ENCODE data around the gene PTPRN2.
"Not testable (repeated sequence)": the region's sequence is repeated elsewhere in the genome, so short reads cannot be mapped to it uniquely, and the experiment has no call there.

The PTPRN2 gene

DNA sequence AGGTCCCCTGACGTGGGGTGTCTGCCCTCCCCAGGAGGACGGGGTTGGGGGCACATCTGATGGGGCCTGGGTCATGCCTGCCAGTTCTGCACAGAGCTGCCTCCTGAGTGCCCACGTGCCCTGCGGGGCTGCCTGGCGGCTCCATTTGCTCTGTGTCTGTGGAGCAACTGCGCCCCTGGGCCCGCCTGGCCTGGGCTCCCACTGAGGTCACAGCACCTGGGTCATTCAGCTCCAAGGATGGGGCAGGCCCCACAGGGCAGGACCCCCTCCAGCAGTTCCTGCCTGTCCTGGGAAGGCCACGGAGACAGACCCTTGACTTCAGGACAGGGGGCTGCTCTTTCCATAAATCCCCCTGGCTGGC lies 590.6 kb downstream of the PTPRN2 start:
- DNase-seq = no peak

DNA sequence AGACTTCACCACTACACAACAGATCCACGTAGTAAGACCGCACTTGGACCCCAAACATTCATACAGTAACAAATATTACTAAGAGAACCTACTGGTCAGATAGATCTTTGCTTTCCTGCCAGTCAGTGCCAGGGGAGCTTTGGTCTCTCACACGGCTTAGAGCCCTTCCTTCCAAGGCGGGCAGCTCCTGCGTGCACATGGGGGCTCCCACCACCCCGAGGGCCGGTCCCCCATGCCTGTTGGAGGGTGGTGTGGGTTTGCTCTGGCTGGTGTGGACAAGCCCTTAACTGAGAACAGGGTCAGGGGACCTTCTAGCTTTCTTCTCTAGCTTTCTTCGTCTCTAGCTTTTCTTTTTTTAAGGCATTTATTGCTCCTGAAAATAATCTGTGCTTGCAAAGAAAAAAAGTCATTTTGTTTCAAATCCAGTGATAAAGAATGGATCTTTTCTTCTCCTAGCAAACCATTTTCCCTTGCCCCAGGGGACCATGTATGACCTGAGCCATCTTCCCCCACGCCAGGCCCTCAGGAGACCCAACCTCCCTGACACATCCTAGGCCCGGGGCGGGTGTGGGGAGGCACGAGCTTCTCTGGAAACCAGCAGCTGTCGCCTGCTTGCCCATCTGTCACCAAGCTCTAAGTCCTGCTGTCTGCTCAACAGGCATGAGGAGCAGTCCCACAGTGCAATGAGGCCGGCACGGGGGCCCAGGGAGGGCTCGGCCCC lies 591.1 kb downstream of the PTPRN2 start:
- DNase-seq = no peak

DNA sequence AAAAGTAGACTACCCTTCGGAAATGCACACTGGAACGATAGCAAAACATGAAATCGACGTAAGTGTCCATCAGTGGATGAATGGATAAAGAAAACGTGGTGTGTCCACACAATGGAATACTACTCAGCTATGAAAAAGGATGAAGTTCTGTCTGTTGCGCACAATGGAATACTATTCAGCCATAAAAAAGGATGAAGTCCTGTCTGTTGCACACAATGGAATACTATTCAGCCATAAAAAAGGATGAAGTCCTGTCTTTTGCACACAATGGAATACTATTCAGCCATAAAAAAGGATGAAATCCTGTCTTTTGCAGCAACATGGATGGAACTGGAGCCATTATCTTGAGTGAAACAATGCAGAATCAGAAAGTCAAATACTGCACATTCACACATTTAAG lies 591.8 kb downstream of the PTPRN2 start:
- no peak for DNase-seq

DNA sequence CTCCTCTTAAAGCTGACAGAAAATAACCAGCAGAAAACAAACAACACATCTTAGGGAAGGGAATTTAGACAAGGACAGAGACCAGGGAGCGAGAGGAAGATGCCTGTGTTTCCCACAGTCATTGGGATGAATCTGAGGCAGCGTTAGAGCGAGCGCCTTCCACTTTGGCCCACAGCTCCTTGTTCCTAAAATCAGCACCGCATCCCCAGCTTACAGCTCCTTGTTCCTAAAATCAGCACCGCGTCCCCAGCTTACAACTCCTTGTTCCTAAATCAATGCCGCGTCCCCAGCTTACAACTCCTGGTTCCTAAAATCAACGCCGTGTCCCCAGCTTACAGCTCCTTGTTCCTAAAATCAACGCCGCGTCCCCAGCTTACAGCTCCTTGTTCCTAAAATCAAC lies 593.3 kb downstream of the PTPRN2 start:
- DNase-seq = no peak

DNA sequence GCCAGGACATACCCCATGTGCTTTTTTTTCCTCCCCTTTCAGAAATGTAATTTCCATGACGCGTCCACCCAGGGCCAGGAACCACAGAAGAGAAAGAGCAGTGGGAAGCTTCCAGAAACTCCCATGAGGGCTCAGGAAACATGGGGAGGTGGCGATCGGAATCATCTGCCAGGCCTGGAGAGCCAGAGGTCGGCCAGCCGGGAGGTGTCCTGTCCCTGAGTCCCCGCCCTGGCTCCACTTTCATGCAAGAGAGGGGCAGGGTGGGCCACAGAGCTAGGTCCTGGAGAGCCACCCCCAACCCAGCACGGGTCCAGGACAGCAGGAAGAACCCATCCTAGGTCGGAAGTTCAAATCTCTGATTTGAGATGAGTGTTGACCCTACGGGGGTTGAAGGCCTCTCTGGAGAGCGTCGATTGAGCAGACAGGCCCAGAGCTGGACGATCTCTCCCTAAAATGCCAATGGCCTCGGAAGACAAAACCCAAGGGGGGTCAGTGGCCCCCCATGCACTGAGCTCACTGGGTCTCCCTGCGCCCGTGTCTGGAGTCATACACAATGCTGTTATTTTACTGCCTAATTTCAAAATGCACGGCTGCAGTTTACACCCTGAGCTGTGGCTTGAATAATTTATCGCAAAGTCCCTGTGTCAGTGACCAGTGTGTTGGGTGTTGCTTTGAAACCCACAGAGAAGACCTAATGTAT lies 594.1 kb downstream of the PTPRN2 start:
- DNase-seq = no peak

DNA sequence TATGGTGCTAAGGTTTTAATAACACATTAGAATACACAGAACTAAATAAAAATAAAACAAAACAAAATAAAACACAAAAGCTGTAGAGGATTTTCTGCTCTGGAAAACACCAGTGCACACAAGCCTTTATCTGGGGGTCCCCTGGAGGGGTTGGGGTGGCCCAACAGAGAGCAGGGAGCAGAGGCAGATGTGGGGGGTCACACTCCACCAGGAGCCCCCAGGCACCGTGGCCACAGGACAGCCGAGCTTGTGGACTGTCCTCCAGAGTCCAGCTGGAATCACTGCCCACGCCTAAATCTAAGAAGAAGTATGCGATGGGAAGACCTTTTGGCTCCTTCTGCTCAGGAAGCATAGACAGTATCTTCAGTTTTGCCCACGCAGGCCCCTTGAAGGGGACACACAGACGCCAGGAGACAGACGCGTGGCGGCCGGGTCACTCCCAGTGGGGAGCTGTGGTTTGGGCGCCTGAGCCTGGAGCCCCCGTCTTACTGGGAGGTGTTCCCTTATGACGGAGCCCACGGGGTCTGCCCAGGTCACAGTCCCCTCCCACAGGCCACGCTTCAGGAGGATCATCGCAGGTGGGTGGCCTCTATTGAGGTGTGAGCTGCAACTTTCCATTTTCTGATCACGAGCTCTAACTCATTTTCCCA lies 595.0 kb downstream of the PTPRN2 start:
- DNase-seq = no peak

DNA sequence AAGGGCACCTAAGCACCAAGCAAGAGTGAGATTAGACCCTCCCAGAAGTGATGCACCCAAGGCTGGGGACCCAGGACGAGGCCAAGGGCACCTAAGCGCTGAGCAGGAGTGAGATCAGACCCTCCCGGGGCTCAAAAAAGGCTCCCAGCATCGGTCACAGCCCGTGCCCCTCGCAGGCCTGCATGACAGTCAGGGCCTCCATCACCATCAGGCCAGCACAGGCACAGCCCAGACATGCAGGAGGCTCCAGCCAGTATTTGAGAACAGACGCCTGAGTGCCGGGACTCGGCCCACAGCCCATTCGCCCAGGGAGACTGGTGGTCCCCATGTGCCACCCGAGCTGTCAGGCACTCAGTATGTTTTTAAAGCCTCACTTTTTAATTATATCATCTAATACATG lies 595.9 kb downstream of the PTPRN2 start:
- no peak for DNase-seq

DNA sequence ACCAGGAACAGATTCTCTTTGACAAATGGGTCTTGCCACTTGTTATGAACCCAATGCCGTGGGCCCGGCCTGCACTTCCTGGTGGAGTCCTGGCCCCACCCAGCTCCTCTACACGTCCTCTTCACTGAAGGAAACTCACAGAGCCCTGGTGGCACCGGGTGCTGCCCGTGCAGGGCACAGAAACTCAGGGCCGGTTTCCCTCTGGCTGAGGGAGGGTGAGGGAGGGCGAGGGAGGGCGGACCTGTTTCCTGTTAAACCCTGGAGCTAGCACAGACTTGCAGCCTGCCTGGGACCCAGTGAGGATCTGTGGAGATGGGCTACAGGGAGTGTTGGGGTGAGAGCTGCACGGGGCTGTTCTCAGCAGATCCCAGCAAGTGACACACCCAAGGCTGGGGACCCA lies 596.3 kb downstream of the PTPRN2 start:
- no peak for DNase-seq

DNA sequence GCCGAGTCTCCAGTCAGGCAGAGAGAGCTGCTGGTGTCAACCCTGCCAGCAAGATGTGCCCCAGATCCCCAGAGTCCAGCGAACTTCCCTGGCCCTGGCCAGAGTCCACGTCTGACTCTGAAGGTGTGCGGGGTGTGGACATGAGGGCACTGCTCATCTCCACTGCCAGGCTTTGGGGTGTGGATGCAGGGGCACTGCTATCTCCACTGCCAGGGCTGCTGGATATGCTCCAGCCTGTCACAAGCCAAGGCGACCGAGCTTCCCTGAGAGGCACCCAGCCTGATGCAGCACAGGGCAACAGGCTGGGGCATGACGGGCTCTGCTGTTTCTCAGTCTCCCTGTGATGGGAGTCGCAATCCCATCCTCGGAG lies 596.8 kb downstream of the PTPRN2 start:
- DNase-seq = no peak

DNA sequence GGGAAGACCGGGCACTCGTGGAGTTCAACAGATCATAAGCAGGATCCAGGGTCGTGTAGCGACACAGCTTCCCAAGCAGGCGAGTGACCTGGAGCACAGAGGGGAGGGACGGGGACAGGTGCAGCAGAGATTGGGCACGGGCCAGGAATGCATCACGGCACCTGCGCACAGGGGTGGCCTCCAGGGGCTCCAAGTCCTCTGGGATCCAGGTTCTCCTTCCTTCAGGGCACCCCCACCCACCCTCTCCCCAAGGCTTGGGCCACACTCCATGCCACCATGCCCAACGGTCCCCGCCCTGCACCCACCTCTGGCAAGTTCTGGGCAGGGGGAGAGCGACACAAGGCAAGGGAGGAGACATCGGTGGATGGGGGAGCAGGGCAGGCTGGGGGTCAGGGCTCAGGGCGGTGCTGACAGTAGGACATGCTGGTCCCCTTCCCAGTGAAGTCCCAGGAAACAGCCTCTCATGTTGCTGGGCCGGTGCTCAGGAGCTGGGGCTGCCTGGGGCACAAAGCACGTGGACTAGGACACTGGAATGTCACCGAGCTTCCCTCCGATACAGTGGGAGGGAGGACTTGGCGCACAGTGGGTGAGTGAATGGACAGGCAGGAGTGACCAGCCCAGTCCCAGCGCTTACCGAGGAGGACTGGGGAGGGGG lies 597.3 kb downstream of the PTPRN2 start:
- no peak for DNase-seq

DNA sequence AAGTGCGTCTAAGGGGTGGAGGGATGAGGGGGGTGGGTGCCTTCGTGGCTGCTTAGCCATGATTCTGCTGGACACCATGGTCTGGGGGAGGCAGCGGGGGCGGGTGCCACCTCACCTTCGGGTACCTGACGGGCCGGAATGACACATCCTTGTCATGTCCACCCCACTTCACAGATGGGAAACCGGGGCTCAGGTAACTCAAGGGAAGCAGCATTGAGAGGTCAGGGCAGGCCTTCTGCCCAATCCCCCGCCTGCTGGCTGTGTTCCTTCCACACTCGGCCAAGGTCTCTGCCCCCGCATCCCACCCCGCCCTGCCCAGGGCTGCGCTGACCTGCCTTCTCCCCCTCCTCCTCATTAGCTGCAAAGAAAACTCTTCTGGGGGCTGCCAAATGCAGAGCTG lies 598.0 kb downstream of the PTPRN2 start:
- DNase-seq = no peak

DNA sequence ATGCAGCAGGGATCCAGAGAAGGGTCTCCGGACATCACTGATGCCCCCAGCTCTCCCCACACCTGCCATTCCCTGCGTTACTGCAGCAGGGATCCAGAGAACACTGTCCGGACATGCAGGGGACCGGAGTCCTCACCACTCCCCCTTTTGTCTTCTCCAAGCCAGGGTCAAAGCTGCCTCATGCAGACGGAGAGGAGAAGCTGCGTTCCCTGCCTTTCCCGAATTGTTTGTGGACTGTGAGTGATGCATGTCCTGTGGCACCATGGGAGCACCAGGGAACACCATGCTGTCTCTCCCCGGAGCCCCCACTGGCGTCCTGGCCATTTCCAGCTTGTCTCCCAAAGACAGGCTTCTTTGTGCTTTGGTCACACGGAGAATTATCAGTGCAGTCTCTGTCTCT lies 599.7 kb downstream of the PTPRN2 start:
- DNase-seq = no peak

DNA sequence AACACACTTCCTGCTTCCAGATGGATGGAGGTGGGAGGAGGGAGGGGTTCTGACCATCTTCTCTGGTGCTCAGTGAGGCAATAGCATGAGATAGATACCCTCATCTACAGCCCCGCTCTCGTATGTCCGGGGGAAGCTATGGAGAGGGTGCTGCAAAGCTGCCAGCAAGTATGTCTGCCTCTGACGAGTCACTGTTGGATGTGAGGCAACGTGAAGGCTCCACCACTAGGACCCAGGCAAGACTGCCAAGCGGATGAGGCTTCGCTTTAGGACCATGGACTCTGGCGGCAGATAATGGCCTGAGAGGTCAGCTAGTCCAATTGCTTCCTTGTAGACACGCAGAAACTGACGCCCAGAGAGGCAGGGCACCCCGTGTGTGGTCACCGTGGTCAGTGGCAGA lies 601.6 kb downstream of the PTPRN2 start:
- no peak for DNase-seq

DNA sequence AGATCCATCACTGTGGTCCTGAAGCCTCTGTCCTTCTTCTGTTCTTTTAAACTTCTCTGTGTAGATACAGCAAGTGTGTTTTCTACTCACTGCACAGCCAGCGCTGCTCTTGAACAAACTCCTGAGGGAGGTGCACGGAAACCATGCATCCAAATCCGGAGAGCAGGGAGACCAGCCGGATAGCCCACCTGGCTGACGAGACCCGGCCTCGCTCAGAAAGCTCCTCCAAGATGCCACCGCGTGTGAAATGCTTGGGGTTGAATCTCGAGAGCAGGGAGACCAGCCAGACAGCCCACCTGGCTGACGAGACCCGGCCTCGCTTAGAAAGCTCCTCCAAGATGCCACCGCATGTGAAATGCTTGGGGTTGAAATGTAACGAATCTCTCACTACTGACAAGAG lies 602.0 kb downstream of the PTPRN2 start:
- DNase-seq = no peak

DNA sequence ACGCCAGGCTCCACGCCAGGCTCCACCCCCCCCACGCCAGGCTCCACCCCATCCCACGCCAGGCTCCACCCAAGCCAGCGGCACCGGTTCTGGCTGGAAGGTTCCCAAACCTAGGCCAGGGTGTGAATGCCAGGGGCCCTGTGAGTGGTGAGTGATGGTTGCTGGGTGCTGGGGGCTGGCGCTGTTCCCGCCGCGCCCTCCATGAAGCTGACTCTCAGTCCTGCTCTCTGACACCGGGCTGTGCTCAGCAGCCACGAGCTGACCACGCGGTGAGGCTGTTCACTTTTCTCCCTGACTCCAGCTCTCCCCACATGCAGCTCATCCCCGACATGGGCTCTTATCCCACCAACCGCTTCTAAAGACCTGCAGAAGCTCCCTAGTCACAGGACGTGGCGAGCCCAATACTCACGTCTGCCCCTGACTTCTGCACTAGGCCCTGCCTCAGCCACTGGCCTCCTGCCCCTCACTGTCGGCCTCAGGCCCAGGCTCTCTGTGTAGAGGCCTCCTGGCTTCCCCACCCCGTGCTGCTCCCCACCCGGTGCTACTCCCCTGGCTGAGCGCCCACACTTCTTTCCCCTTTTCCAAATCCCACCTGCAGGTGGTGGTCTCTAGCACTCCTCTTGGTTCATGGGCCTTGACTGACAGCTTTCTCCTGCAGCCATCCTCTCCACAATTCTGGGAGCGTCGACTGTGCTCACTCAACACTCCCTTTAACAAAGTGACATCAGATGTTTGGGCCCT lies 603.0 kb downstream of the PTPRN2 start:
- DNase-seq = no peak

DNA sequence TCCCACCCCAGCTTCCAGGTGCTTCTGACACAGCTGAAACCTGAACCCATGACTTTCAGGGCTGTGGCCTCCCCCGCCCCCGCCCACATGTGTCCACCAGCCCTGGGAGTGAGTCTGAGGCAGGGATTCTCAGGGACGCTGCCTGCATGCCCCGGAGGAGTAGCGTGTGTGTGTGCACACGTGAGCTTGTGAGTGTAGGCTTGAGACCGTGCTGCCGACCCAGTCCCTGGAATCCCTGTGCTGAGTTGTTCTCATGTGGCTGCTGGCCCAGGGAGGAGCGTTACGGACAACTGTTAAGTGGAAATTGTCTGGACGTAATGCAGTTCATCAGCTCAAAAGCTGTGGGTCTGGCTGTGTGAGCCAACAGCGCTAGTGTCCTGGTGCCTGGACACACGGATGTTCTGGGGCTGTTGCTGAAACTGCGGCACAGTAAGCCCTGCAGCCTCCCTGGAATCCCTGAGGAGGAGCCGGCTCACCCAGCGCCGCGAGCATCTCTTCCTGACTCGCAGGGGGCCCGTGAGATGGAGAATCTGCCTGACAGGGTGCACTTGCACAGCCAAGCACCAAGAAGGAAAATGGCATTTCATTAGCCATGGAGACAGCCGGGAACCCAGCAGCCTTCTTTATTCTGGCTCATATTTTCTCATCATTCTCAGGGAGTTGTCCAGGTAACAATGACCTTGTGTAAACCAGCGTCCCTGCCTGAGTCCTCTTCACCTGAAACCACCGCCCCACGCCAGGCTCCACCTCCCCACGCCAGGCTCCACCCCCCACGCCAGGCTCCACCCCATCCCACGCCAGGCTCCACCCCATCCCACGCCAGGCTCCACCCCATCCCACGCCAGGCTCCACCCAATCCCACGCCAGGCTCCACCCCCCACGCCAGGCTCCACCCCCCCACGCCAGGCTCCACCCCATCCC lies 603.9 kb downstream of the PTPRN2 start:
- DNase-seq = no peak

DNA sequence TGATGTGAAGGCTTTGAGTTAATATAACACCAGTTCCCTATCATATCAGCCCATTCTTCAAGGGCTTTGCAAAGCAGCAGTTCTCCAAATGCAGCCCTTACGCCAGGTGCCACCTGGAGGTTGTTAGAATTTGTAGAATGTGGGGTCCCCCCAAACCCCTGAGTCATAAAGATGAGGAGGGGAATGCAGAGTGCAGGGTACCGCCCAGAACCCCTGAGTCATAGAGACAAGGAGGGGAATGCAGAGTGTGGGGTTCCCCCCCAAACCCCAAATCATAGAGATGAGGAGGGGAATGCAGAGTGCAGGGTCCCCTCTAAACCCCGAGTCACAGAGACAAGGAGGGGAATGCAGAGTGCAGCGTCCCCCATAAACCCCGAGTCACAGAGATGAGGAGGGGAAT lies 605.8 kb downstream of the PTPRN2 start:
- no peak for DNase-seq

DNA sequence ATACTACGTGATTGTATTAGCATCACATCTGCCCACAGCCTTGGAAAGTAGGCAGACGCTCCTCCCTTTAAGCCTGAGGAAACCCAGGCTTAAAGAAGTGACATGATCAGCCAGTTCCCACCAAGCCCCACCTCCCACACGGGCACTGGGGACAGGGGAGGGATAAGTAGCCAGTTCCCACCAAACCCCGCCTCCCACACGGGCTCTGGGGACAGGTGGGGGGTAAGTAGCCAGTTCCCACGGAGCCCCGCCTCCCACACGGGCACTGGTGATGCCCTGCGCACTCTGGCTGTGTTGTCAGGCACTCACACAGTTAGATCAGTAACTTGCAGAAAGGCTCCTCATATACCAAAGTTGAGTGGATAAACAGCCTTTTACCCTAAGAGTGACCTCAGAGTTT lies 606.8 kb downstream of the PTPRN2 start:
- no peak for DNase-seq

DNA sequence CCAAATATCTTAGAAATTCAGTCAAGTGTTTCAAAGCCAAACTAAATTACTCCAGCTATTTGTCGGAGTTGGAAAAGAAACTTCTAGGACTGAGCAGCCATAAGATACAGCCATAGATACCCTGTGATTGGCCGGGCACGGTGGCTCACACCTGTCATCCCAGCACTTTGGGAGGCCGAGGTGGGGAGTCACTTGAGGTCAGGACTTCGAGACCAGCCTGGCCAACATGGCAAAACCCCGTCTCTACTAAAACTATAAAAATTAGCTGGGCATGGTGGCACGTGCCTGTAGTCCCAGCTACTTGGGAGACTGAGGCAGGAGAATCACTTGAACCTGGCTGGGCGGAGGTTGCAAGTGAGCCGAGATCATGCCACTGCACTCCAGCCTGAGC lies 607.3 kb downstream of the PTPRN2 start:
- not testable (repeated sequence) for DNase-seq

DNA sequence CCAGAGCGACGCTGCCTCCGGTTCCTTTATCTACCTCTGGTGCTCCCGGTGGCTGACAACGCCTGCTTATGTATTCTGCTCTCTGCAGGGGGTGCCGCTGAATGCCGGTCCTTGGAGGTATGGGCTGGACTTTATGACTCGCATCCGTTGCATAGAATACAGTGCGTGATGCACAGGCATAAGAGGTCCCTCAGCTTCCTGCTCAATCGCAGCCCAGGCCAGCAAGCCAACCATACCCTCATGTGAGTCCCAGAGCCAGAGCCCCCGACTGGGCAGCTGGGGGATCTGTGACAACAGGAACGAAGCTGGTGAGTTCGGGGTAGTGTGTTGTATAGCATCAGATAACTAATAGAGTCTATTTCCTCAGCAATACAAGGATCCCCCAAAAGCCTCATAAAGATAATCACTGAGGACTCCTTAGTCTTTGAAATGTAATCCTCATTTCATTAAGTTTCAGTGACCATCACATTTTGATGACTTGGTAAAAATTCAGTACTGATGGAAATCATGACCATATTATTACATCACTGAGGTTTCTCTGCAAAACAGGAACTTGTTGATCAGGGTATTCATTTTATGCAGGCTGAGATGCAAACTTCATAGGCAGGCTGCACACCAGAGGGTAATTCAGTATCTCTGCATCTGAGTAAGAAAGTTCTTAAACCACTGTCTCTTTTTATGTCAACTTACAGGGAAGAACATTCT lies 607.8 kb downstream of the PTPRN2 start:
- DNase-seq = no peak

DNA sequence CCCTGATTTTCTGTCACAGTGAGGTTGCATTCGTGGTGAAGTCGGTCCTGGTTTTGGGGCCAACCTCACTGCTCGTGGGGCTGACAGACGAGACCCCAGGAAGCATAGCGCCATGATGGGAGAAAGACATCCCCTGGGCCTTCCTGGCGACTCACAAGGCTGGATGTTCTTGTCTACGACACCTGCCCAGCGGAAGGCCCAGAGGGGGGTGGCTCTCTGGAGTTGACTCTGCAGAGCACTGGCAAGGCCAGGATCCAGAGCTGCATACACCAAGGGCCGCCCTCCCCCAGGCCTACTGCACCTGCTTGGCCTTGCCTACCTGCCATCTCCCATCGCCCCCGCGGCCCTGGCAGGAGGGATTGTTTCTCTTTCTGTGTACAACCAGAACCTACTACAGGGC lies 608.9 kb downstream of the PTPRN2 start:
- DNase-seq = no peak
